Neural progenitor cell (in vitro differentiated cells): ENCODE measurements around the gene NEGR1.

Experiments
- EZH2 ChIP-seq: fragments of 200-600 bp; sonication (generic); IDR thresholded peaks from 2 replicates; pipeline ENCODE4 v1.6.1; 2017; ENCODE audit warnings: antibody characterized with exemption, mild to moderate bottlenecking, moderate library complexity
- EZH2phosphoT487 ChIP-seq: fragments of 200-600 bp; sonication (generic); IDR thresholded peaks from 2 replicates; pipeline ENCODE4 v1.6.1; 2017; ENCODE audit warnings: antibody characterized with exemption
- TF ChIP-seq, protein P1 (sequence below): fragments of 200-600 bp; sonication (generic); IDR thresholded peaks from 2 replicates; pipeline ENCODE4 v1.5.1; 2017; ENCODE audit warnings: antibody characterized with exemption, mild to moderate bottlenecking

DNA sequence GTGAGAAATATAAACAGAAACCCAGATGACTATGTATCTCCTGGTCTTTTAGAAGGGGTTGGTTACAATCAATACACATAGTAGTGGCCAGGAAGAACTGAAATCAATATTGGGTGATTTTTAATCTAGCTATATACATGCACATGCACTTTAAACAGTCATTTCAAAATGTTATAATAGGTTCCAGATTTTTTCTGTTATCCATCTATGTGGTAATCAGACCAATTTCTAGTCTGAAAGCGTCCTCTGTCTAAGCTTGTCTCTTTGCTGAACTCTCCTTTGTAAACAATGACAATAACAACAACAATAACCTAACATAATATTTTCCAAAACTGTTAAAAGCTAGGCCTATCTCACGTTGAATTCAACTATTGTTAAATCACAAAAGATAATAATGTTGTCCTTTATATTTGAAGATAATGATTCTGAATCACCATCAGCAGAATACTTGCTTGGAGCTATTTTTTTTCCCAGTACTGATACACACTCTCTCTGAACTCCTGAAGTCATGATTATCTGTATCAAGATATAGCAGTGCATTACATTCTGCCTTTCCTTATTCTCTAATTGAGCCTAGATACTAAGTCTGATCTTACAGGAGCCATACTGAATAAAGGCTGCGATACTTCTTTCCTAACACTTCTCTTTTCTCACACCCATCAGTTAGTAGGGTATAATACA is 704.7 kb downstream of the NEGR1 start:
- TF ChIP-seq EZH2 (no peak), EZH2phosphoT487 (no peak)
- TF ChIP-seq, protein P1, sequence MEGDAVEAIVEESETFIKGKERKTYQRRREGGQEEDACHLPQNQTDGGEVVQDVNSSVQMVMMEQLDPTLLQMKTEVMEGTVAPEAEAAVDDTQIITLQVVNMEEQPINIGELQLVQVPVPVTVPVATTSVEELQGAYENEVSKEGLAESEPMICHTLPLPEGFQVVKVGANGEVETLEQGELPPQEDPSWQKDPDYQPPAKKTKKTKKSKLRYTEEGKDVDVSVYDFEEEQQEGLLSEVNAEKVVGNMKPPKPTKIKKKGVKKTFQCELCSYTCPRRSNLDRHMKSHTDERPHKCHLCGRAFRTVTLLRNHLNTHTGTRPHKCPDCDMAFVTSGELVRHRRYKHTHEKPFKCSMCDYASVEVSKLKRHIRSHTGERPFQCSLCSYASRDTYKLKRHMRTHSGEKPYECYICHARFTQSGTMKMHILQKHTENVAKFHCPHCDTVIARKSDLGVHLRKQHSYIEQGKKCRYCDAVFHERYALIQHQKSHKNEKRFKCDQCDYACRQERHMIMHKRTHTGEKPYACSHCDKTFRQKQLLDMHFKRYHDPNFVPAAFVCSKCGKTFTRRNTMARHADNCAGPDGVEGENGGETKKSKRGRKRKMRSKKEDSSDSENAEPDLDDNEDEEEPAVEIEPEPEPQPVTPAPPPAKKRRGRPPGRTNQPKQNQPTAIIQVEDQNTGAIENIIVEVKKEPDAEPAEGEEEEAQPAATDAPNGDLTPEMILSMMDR = no peak
